Ishikawa (cell line): ENCODE results near the gene PRICKLE2.

Experiments used
- CEBPB ChIP-seq: IDR thresholded peaks from 2 replicates; pipeline ENCODE4 v1.6.1; 2012
- CREB1 ChIP-seq: IDR thresholded peaks from 2 replicates; pipeline ENCODE4 v1.6.1; 2012; ENCODE audit warnings: low read depth
- EGR1 ChIP-seq: IDR thresholded peaks from 2 replicates; pipeline ENCODE4 v1.6.1; 2012
- EP300 ChIP-seq: IDR thresholded peaks from 2 replicates; pipeline ENCODE4 v1.6.1; 2012; ENCODE audit warnings: borderline replicate concordance
- FOXM1 ChIP-seq: IDR thresholded peaks from 2 replicates; pipeline ENCODE4 v1.6.1; 2012; ENCODE audit warnings: low read depth, borderline replicate concordance
- NFIC ChIP-seq: IDR thresholded peaks from 2 replicates; pipeline ENCODE4 v1.6.1; 2012
- RAD21 ChIP-seq: IDR thresholded peaks from 2 replicates; pipeline ENCODE4 v1.6.1; 2012; ENCODE audit warnings: low read depth
- REST ChIP-seq: IDR thresholded peaks from 2 replicates; pipeline ENCODE4 v1.6.1; 2012; ENCODE audit warnings: low read depth, mild to moderate bottlenecking
- TAF1 ChIP-seq: IDR thresholded peaks from 2 replicates; pipeline ENCODE4 v1.6.1; 2012; ENCODE audit warnings: low read depth, mild to moderate bottlenecking
- TCF12 ChIP-seq: IDR thresholded peaks from 2 replicates; pipeline ENCODE4 v1.6.1; 2012; ENCODE audit warnings: low read depth
- TEAD4 ChIP-seq: IDR thresholded peaks from 2 replicates; pipeline ENCODE4 v1.6.1; 2012
- USF1 ChIP-seq: IDR thresholded peaks from 2 replicates; pipeline ENCODE4 v1.6.1; 2012
- YY1 ChIP-seq: IDR thresholded peaks from 2 replicates; pipeline ENCODE4 v1.6.1; 2012; ENCODE audit warnings: low read depth
- ZBTB7A ChIP-seq: IDR thresholded peaks from 2 replicates; pipeline ENCODE4 v1.6.1; 2012; ENCODE audit warnings: low read depth
- TF ChIP-seq, protein P1 (sequence below): IDR thresholded peaks from 2 replicates; pipeline ENCODE4 v1.6.1; 2012

PRICKLE2 gene

GRCh38 chr3:64213224-64213878 is 11.9 kb downstream of the PRICKLE2 start:
- TF ChIP-seq RAD21 (no peak), NFIC (no peak), TAF1 (no peak), ZBTB7A (no peak), TCF12 (no peak), YY1 (no peak), EP300 (no peak), REST (no peak), USF1 (no peak), FOXM1 (no peak), EGR1 (no peak), CEBPB (no peak), CREB1 (no peak), TEAD4 (no peak)
- TF ChIP-seq, protein P1, sequence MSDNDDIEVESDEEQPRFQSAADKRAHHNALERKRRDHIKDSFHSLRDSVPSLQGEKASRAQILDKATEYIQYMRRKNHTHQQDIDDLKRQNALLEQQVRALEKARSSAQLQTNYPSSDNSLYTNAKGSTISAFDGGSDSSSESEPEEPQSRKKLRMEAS = no peak

DNA sequence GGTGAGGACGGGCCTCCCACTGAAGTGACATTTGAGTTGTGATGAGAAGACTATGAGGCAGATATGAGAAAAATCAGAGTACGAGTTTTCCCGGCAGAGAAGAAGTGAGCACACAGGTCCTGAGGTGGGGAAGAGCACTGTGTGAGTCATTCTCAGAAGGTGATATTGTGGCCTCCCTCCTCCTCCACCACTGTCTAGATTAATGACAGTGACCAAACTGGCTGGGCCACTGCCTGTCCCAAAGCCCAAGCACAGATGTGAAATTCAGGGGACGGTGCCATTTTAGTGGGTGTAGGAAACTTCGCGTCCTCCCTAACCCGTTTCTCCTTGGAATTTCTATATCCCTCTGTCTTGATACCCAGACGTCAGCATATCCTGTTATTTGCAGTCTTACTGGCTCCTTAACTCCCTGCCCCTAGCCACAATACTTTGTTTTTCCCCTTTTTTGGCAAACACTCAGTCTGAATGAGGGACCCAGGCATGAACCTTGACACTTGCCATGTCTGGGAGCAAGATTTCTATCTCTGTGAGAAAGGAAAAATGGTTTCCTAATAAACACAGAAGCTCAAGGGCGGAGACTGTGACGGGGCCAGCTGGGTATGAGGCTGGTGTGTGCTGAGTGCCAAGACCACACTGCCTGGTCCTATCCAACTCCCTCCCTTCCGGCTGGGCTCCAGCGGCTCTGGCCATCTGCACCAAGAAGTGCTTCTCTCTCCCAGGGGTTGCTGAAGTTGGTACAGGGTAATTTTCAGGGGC is 15.2 kb downstream of the PRICKLE2 start:
- TF ChIP-seq EP300 (no peak), RAD21 (no peak), EGR1 (no peak), ZBTB7A (no peak)

DNA sequence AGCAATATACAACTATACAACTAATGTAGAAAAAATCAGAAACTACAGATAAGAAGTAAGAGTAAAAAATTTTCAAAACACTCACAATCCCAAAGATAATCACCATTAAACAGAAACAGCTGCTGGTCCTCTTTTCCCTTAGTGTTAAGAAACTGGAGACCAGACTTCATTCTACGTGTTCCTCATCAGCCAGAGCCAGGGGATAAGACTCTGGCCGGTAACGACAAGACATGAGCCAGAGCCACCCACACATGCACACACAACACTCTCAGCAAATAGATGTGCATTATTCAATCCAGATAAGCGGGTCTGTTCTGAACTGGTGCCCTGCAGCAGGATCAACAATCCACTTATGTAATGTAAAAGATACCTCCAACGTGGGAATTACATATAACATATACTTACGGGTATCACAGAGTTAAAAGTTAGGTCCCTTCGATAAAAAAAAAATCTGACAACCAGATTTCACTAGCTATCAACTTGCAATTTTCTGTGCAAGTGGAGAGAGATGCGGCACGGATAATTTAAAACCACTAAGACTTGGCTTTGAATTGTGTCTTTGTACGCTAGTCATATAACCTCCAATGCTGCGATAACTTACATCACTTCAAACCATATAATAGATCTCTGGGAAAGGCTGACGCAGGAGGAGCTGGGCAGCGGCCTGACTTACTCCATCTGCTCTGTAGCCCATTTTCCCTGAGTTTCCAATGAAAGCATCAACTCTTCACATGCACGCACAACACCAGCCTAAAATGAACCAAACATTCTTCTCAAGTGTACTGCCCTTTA is 17.8 kb downstream of the PRICKLE2 start:
- TF ChIP-seq USF1 (no peak), EGR1 (no peak), ZBTB7A (no peak), CEBPB (no peak), RAD21 (no peak), REST (no peak), TAF1 (no peak), TCF12 (no peak), TEAD4 (no peak), CREB1 (no peak), FOXM1 (no peak), EP300 (no peak), YY1 (no peak), NFIC (no peak)
- TF ChIP-seq, protein P1 = no peak

DNA sequence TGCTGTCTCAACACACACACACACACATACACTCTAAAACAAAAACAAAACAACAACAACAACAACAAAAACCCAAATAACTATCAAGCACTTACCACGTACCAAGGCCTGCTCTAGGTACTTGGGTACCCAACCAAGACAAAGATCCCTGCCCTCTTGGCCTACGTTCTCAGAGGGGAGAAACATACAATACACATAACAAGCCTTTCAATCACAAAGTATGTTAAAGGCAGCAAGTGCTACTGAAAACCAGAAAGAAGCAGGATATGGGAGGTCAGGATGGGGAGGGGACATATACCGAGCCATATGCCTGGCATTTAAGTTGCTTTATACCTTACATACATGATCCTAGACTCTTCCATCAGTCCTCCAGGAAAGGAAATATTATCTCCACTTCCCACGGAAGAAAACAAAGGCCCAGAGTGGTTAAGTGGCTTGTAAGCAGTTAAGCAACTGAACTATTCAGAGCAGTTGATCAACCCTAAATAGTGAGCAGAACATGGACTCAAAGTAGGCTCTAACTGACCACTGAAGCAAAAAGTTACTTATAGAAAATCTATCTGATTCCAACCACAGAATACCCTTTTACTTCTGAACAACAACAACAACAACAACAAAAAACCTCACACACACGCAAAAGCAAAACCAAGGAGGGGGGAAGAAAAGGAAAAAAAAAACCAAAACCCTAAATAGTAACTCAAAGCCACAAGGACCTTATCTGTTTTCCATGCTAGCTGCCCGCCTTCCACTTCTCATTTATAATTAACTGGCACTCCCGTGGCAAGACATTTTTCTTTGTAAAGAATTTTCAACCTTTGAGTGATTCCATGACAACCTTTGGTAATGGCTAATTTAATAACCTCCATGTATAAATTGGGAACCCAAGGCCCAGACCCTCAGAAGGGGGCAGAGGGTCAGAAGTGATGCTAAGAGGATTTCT is 21.0 kb downstream of the PRICKLE2 start:
- TF ChIP-seq CEBPB (no peak), USF1 (no peak), FOXM1 (no peak), CREB1 (no peak), ZBTB7A (no peak), TEAD4 (no peak), TAF1 (no peak), NFIC (no peak), YY1 (no peak), TCF12 (no peak), REST (no peak), RAD21 (no peak), EP300 (no peak), EGR1 (no peak)
- TF ChIP-seq, protein P1 = no peak
